A549 (cell line): ENCODE data around the gene USP25. TPM values are rescaled to one million over a fixed set of nuclear protein-coding genes. Genes with fewer than 3 reads are reported as not detected.

Experiments
- ATAC-seq, 2 experiments: fragments of 200-7000 bp in 1 of 2; fragments of >200 bp in 1 of 2; cut with Nextera tagmentation in 1 of 2; cut with Tn5 transposase in 1 of 2; 3 replicates each; pipeline versions ENCODE4 v1.8.0 to v1.9.1; 2018 to 2020; ENCODE audit warnings: mild to moderate bottlenecking in 1 of 2, moderate library complexity in 1 of 2
- CTCF ChIA-PET: fragments of 300-600 bp; sonication (Branson Sonifier 250); formaldehyde crosslinking; extraction: SDS; loops from one replicate; lab custom pipeline; 2021; ENCODE audit warnings: antibody characterized with exemption, inconsistent platforms; lab: Yijun Ruan, JAX
- POLR2A ChIA-PET: fragments of 350-600 bp; formaldehyde crosslinking; extraction: SDS; loops from one replicate; lab custom pipeline; 2021; ENCODE audit warnings: antibody characterized with exemption, inconsistent platforms; lab: Yijun Ruan, JAX
- DNase-seq, 2 experiments: peaks; one replicate each; pipeline versions ENCODE4 v3.0.0 to v3.0.0-alpha.2; 2011 to 2016; ENCODE audit warnings: low read depth in 1 of 2, low spot score in 1 of 2
- FAIRE-seq: peaks from 2 replicates; lab custom pipeline; 2011; peaks lifted over from hg19 to GRCh38; lab: Jason Lieb, UNC
- H3K27ac ChIP-seq, 2 experiments: fragments of >200 bp; sonication (Bioruptor Twin); formaldehyde crosslinking; 3 replicates each; pipeline ENCODE4 v1.5.1; 2016 to 2017
- H3K4me1 ChIP-seq: fragments of >200 bp; sonication (Bioruptor Twin); formaldehyde crosslinking; 3 replicates; pipeline ENCODE4 v1.6.1; 2016
- H3K4me2 ChIP-seq: fragments of >200 bp; sonication (Bioruptor Twin); formaldehyde crosslinking; 3 replicates; pipeline ENCODE4 v1.6.1; 2016
- H3K4me3 ChIP-seq: fragments of >200 bp; sonication (Bioruptor Twin); formaldehyde crosslinking; 3 replicates; pipeline ENCODE4 v1.5.1; 2016
- H3K9me3 ChIP-seq: fragments of >200 bp; sonication (Bioruptor Twin); formaldehyde crosslinking; 3 replicates; pipeline ENCODE4 v1.6.1; 2016
- BCL3 ChIP-seq: fragments of >200 bp; sonication (Bioruptor Twin); formaldehyde crosslinking; IDR thresholded peaks from 3 replicates; pipeline ENCODE4 v1.6.1; 2016
- CBX2 ChIP-seq: fragments of 200-600 bp; sonication (generic); IDR thresholded peaks from 2 replicates; pipeline ENCODE4 v1.6.1; 2016; ENCODE audit warnings: low read depth, mild to moderate bottlenecking, borderline replicate concordance
- CEBPB ChIP-seq, 2 experiments: fragments of >200 bp in 1 of 2; sonication (Bioruptor Twin) in 1 of 2; formaldehyde crosslinking in 1 of 2; IDR thresholded peaks; 2 replicates each; pipeline ENCODE4 v1.6.1; 2012 to 2016
- EHF ChIP-seq: fragments of 250-450 bp; sonication (Bioruptor Pico); IDR thresholded peaks from 2 replicates; pipeline ENCODE4 v1.5.0; 2020; ENCODE audit warnings: mild to moderate bottlenecking
- EP300 ChIP-seq, 2 experiments: fragments of >200 bp; sonication (Bioruptor Twin); formaldehyde crosslinking; IDR thresholded peaks; 2 replicates in 1 of 2; 3 replicates in 1 of 2; pipeline ENCODE4 v1.6.1; 2016 to 2017
- ESRRA ChIP-seq: fragments of 150-350 bp; IDR thresholded peaks from 2 replicates; pipeline ENCODE4 v1.6.1; 2014; ENCODE audit warnings: mild to moderate bottlenecking, low read length, borderline replicate concordance
- FOSB ChIP-seq: fragments of 250-450 bp; sonication (Bioruptor Pico); IDR thresholded peaks from 2 replicates; pipeline ENCODE4 v1.5.0; 2020; ENCODE audit warnings: mild to moderate bottlenecking, moderate library complexity
- GATA3 ChIP-seq: IDR thresholded peaks from 2 replicates; pipeline ENCODE4 v1.6.1; 2012; ENCODE audit warnings: borderline replicate concordance
- HOXB13 ChIP-seq: fragments of 250-450 bp; sonication (Bioruptor Pico); IDR thresholded peaks from 2 replicates; pipeline ENCODE4 v1.5.0; 2020; ENCODE audit warnings: low read depth, mild to moderate bottlenecking, moderate library complexity
- HOXB5 ChIP-seq: fragments of 250-450 bp; sonication (Bioruptor Pico); IDR thresholded peaks from 2 replicates; pipeline ENCODE4 v1.5.0; 2020; ENCODE audit warnings: mild to moderate bottlenecking, moderate library complexity
- JUNB ChIP-seq: fragments of >200 bp; sonication (Bioruptor Twin); formaldehyde crosslinking; IDR thresholded peaks from 2 replicates; pipeline ENCODE4 v1.6.1; 2016
- KDM1A ChIP-seq: fragments of 200-600 bp; sonication (generic); IDR thresholded peaks from 2 replicates; pipeline ENCODE4 v1.6.1; 2016; ENCODE audit warnings: low read depth, mild to moderate bottlenecking
- MAFK ChIP-seq: fragments of 450-650 bp; IDR thresholded peaks from 2 replicates; pipeline ENCODE4 v1.6.1; 2014; ENCODE audit not compliant: partially characterized antibody
- MAZ ChIP-seq: fragments of 150-350 bp; IDR thresholded peaks from 2 replicates; pipeline ENCODE4 v1.6.1; 2014; ENCODE audit warnings: antibody characterized with exemption, low read depth, low read length, borderline replicate concordance
- MYC ChIP-seq: IDR thresholded peaks from 2 replicates; pipeline ENCODE4 v1.6.1; 2012; ENCODE audit warnings: mild to moderate bottlenecking, inconsistent platforms, low read length, improper control_type of control experiment, borderline replicate concordance
- NFE2L2 ChIP-seq: fragments of 150-350 bp; conservative IDR thresholded peaks from 2 replicates; pipeline ENCODE4 v1.6.1; 2014; ENCODE audit warnings: low read length
- NPAS2 ChIP-seq: fragments of 250-450 bp; sonication (Bioruptor Pico); IDR thresholded peaks from 2 replicates; pipeline ENCODE4 v1.8.0; 2022; ENCODE audit warnings: mild to moderate bottlenecking, moderate library complexity, borderline replicate concordance
- PHF8 ChIP-seq: fragments of 200-600 bp; sonication (generic); IDR thresholded peaks from 2 replicates; pipeline ENCODE4 v1.6.1; 2016; ENCODE audit warnings: low read depth, mild to moderate bottlenecking, antibody characterized with exemption, moderate library complexity, borderline replicate concordance
- POLR2A ChIP-seq: IDR thresholded peaks from 2 replicates; pipeline ENCODE4 v1.6.1; 2012; ENCODE audit warnings: mild to moderate bottlenecking, low read length
- RARB ChIP-seq: fragments of 250-450 bp; sonication (Bioruptor Pico); IDR thresholded peaks from 2 replicates; pipeline ENCODE4 v1.8.0; 2021; ENCODE audit warnings: mild to moderate bottlenecking, moderate library complexity
- RFX5 ChIP-seq: fragments of 450-650 bp; IDR thresholded peaks from 2 replicates; pipeline ENCODE4 v1.7.1; 2014; ENCODE audit warnings: antibody characterized with exemption, mild to moderate bottlenecking, moderate library complexity
- RNF2 ChIP-seq: fragments of 200-600 bp; sonication (generic); IDR thresholded peaks from 2 replicates; pipeline ENCODE4 v1.6.1; 2016; ENCODE audit warnings: low read depth, mild to moderate bottlenecking, antibody characterized with exemption, moderate library complexity, borderline replicate concordance
- USF2 ChIP-seq: fragments of 450-650 bp; IDR thresholded peaks from 2 replicates; pipeline ENCODE4 v1.6.1; 2014; ENCODE audit warnings: antibody characterized with exemption
- ZFP36 ChIP-seq: fragments of 450-650 bp; IDR thresholded peaks from 2 replicates; pipeline ENCODE4 v1.6.1; 2014; ENCODE audit warnings: borderline replicate concordance; ENCODE audit not compliant: partially characterized antibody
- ZNF302 ChIP-seq: fragments of 250-450 bp; sonication (Bioruptor Pico); IDR thresholded peaks from 2 replicates; pipeline ENCODE4 v1.9.0; 2021; ENCODE audit warnings: inconsistent platforms, mild to moderate bottlenecking, moderate library complexity
- ZSCAN20 ChIP-seq: fragments of 250-450 bp; sonication (Bioruptor Pico); IDR thresholded peaks from 2 replicates; pipeline ENCODE4 v1.8.0; 2022; ENCODE audit warnings: mild to moderate bottlenecking, moderate library complexity
- WGBS: methylation state at CpG from one replicate; pipeline ENCODE4 v1.1.6; 2017; ENCODE audit errors: missing lambda C conversion rate; 5-methylcytosine and 5-hydroxymethylcytosine counted together
- polyA plus RNA-seq, 4 experiments: library from polyadenylated mRNA; depleted of rRNA in 3 of 4; stranded (reverse); fragments of >200 nt; fragmentation: RNase III in 1 of 4; extraction: RNeasy Plus Mini Kit Qiagen cat#74134 plus additional on column Dnase treatment in 1 of 4; gene quantifications; 2 replicates in 3 of 4; 3 replicates in 1 of 4; pipeline ENCODE4 v1.2.3, GENCODE V29; 2011 to 2017
- TF ChIP-seq, protein P1 (sequence below): fragments of 250-450 bp; sonication (Bioruptor Pico); IDR thresholded peaks from 2 replicates; pipeline ENCODE4 v1.5.0; 2020; ENCODE audit warnings: low read depth, mild to moderate bottlenecking, moderate library complexity

Gene USP25
- polyA plus RNA-seq, 2 of the 4 experiments (the other 2 are of a cell fraction): 15.3 to 33.5 TPM

GRCh38 chr21:15722591-15723324 lies 7.0 kb upstream of the USP25 start:
- 43% methylated on average over 4 of the region's 4 CpGs for WGBS
- no peak overlapping the region for H3K27ac ChIP-seq
- DNase-seq (no peak), FAIRE-seq (no peak), ATAC-seq (no peak)
- CTCF ChIA-PET: interaction anchor here (0.7 kb wide), 1 partner anchor 10 kb away, joined by 3 read pairs; no protein-coding TSS in a partner anchor
- no peaks in the 10 kb centered on the region for H3K4me1 ChIP-seq
- no peak for TF ChIP-seq CEBPB (IDR thresholded peaks at IDR 0.05)
- TF ChIP-seq GATA3: no peak
- no peak for TF ChIP-seq HOXB5 (CRISPR knock-in tag)
- no peak for TF ChIP-seq BCL3
- TF ChIP-seq HOXB13 (CRISPR knock-in tag): no peak
- no peak for TF ChIP-seq MYC
- no peak for TF ChIP-seq ZSCAN20 (CRISPR knock-in tag)
- no peak overlapping the region for H3K4me2 ChIP-seq
- POLR2A ChIA-PET: no interaction called here
- H3K9me3 ChIP-seq: no peaks in the 10 kb centered on the region
- H3K4me3 ChIP-seq: no peak overlapping the region

GRCh38 chr21:15725949-15726348 lies 3.8 kb upstream of the USP25 start:
- Histone ChIP-seq H3K9me3 (no peaks in the 10 kb centered on the region), H3K4me2 (no peak overlapping the region), H3K4me3 (no peak overlapping the region), H3K27ac (no peak overlapping the region), H3K4me1 (no peaks in the 10 kb centered on the region; the same call in 2 of the 3 replicates)
- FAIRE-seq: no peak
- no peak for TF ChIP-seq ZFP36
- TF ChIP-seq JUNB: no peak
- no peak for TF ChIP-seq EHF (CRISPR knock-in tag)
- TF ChIP-seq RFX5: no peak
- no peak for TF ChIP-seq RNF2
- TF ChIP-seq ZNF302 (CRISPR knock-in tag): no peak
- TF ChIP-seq PHF8: no peak
- TF ChIP-seq NPAS2 (CRISPR knock-in tag): no peak
- no peak for TF ChIP-seq ESRRA
- TF ChIP-seq RARB (CRISPR knock-in tag): no peak
- no peak for TF ChIP-seq NFE2L2
- no peak for TF ChIP-seq KDM1A
- TF ChIP-seq, protein P1, sequence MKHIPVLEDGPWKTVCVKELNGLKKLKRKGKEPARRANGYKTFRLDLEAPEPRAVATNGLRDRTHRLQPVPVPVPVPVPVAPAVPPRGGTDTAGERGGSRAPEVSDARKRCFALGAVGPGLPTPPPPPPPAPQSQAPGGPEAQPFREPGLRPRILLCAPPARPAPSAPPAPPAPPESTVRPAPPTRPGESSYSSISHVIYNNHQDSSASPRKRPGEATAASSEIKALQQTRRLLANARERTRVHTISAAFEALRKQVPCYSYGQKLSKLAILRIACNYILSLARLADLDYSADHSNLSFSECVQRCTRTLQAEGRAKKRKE: no peak
- no peak for TF ChIP-seq FOSB (CRISPR knock-in tag)
- TF ChIP-seq POLR2A: no peak
- no peak for TF ChIP-seq ZSCAN20 (CRISPR knock-in tag)
- 81% methylated on average over 3 of the region's 3 CpGs for WGBS
- ATAC-seq: no peak
- ChIA-PET CTCF (no interaction called here), POLR2A (no interaction called here)
- DNase-seq: no peak

GRCh38 chr21:15728046-15728445 lies 1.7 kb upstream of the USP25 start:
- ATAC-seq (no peak), DNase-seq (no peak), FAIRE-seq (no peak)
- TF ChIP-seq RNF2: no peak
- TF ChIP-seq ZFP36: no peak
- TF ChIP-seq MAFK: peak; percentile 30
- TF ChIP-seq CBX2: no peak
- TF ChIP-seq MAZ: no peak
- no peak for TF ChIP-seq EP300 (IDR thresholded peaks at IDR 0.05)
- TF ChIP-seq USF2: no peak
- 98% methylated on average over 3 of the region's 3 CpGs for WGBS
- H3K4me2 ChIP-seq: no peak overlapping the region
- H3K27ac ChIP-seq: no peak overlapping the region
- no peak overlapping the region for H3K4me3 ChIP-seq
- peaks cover 3% of the 10 kb centered on the region; the same call in 2 of the 3 replicates for H3K4me1 ChIP-seq
- ChIA-PET CTCF (interaction anchor here (0.7 to 1.4 kb wide), 2 partner anchors 39 to 42 kb away, joined by 3 read pairs; no protein-coding TSS in a partner anchor), POLR2A (no interaction called here)
- H3K9me3 ChIP-seq: no peaks in the 10 kb centered on the region
